Dermis microvascular lymphatic vessel endothelial cell (primary cell): ENCODE measurements around the gene NETO2. TPM values are rescaled to one million over a fixed set of nuclear protein-coding genes. Genes with fewer than 3 reads are reported as not detected.
A peak's percentile ranks its signal among the peaks of the same experiment; 100 is the strongest.
"Not testable (repeated sequence)": the region's sequence is repeated elsewhere in the genome, so short reads cannot be mapped to it uniquely, and the experiment has no call there.

Experiments used
- DNase-seq, 2 donors: peaks; one replicate each; pipeline versions ENCODE4 v3.0.0 to v3.0.0-alpha.2; 2010; ENCODE audit warnings: low read depth in 2 of 2
- total RNA-seq: library from RNA; depleted of rRNA; stranded (reverse); fragments of >200 nt; gene quantifications from 2 replicates; pipeline ENCODE4 v1.2.1, GENCODE V29; 2014

Gene NETO2
- total RNA-seq = 17.2 and 19.7 TPM in 2 replicates

GRCh38 chr16:47143677-47144558 is at the start of gene NETO2:
TSS of gene NETO2 (minus strand) at chr16:47143945. CDS start at chr16:47143612, 333 bp downstream.
- peak in 1 of 2 donors; percentile 65 for DNase-seq

DNA sequence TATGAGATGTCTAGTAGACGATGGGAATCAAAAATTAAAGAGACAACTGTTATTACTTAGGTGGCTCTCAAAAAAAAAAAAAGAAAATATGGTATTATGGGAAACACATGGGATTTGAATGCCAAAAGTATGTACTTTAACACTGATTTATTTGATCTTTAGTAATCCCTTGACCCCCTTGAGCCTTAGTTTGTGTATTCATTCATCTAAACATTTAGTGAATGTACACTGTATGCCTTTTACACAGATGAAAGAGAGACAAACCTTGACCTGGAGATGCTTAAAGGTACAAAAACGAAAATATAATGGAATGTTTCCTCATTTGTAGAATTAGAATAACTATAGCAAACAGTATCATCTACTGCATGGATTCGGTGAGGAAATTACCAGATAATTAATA is 38.6 kb upstream of the NETO2 start:
- DNase-seq = no peak

GRCh38 chr16:47181066-47181465 is 37.3 kb upstream of the NETO2 start:
- DNase-seq = not testable (repeated sequence)

DNA sequence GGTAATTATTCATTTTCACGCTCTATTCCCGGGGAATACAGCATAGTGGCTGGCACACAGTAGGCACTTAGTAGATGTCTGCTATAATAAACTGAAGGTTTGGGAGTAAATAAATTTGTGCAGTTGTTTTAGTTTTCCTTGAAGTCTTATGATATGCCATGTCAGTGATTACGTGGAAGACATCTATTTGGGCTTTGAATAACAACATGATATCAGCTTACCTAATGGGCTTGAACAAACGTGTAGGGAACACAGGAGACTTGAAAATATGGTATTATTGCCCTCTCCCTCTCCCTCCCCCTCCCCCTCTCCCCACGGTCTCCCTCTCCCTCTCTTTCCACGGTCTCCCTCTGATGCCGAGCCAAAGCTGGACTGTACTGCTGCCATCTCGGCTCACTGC is 36.3 kb upstream of the NETO2 start:
- DNase-seq = no peak

GRCh38 chr16:47175152-47175551 is 31.4 kb upstream of the NETO2 start:
- DNase-seq = no peak

GRCh38 chr16:47162670-47163420 is 19.1 kb upstream of the NETO2 start:
- no peak for DNase-seq

- no peak for DNase-seq
Measured at GRCh38 chr16:47161464-47161863, 17.7 kb upstream of the NETO2 start.

GRCh38 chr16:47160422-47160821 is 16.7 kb upstream of the NETO2 start:
- DNase-seq = no peak

GRCh38 chr16:47158992-47159391 is 15.2 kb upstream of the NETO2 start:
- no peak for DNase-seq

GRCh38 chr16:47156680-47157215 is 13.0 kb upstream of the NETO2 start:
- DNase-seq = no peak

DNA sequence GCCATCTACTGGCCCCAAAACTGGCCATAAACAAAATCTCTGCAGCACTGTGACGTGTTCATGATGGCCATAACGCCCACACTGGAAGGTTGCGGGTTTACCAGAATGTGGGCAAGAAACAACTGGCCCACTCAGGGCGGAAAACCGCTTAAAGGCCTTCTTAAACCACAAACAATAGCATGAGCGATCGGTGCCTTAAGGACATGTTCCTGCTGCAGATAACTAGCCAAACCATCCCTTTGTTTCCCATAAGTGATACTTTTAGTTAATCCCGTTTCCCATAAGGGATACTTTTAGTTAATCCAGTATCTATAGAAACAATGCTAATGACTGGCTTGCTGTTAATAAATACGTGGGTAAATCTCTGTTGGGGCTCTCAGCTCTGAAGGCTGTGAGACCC is 8.8 kb upstream of the NETO2 start:
- not testable (repeated sequence) for DNase-seq

DNA sequence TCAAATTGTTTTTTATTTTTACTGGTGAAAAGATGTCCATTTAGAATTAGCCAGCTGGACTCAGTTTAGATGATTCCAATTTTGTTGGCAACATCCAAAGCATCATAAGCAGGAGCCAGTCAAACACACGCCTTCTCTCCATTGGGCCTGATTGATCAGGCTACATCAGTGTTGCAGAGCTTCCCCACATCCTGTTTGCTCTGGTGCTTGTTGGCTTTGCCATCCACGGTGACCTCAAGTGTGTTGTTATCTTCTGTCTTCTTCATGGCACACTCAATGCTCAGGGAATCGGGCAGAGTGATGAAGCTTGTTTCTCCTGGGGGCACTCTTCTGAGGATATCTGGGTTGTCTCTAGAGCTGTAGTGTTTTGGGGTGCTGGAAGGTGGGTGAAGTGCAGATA is 6.3 kb upstream of the NETO2 start:
- DNase-seq = no peak

DNA sequence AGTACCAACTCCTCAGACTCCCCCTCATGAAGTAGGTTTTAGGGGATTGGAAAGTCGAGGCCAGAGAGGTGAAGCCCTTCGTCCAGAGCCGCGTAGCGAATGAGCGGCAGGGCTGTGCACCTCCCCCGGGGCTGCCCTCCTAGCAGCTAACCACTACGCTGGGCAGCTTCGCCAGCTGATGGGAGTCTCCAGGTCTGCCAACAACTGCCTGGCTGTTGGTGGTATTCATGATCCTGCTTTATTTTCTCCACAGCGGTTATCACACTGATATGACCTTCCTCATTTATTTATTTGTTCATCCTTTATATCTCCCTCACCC is 773 bp upstream of the NETO2 start:
- DNase-seq = no peak

GRCh38 chr16:47142821-47143676 is 696 bp downstream of the NETO2 start:
- DNase-seq = peak; percentile 33 to 84

- peak in 1 of 2 donors; percentile 34 for DNase-seq
Measured at GRCh38 chr16:47142486-47142820, 1.3 kb downstream of the NETO2 start.

GRCh38 chr16:47141773-47142485 is 1.8 kb downstream of the NETO2 start:
- peak; percentile 83 to 89 for DNase-seq

DNA sequence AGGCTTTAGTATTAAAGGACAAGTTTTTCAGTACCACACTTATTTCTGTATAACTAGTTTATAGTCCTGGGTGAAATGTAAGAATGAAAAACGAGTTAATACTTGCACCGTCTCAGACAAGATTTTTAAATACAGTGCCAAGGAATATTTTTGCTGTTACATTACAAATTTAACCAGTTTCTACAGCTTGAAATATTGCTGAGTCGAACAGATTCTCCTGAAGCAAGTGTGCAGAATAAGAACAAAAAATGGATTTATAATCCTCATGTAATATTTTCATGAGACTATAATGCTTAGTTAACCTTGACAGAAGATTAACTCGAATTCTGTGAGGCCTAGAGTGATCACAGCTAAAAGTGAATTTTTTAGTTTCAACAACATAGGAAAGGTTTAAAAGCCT is 3.1 kb downstream of the NETO2 start:
- no peak for DNase-seq

DNA sequence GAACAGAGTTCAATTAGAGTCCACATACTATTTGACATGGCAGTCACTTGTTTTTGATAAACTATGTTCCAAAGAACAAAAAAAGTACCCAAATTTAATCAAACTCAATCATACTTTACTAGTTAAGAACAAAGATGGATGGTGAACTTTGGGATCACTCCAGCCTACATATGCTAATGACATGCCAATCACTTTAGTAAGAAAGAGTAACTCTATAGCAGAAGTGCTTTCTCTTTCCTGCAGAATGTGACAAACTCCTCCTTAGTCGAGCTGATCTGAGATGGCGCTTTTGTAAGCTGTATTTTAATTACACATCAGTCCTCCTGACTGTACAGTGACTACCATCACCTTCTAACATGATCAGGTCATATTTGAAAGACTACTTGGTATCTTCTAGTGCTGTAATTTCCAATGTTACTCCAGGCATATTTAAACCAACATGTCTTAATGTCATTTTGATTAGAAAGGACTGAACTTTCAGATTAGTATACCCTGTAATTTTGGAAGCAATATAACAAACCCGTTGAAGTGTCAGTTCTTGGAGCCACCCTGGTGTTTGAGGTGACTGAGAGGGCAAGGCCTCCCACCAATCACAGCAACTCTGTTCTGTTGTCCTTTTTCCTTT is 4.1 kb downstream of the NETO2 start:
- DNase-seq = no peak

- peak in 1 of 2 donors; percentile 7 for DNase-seq
Measured at GRCh38 chr16:47137925-47138324, 5.8 kb downstream of the NETO2 start.

DNA sequence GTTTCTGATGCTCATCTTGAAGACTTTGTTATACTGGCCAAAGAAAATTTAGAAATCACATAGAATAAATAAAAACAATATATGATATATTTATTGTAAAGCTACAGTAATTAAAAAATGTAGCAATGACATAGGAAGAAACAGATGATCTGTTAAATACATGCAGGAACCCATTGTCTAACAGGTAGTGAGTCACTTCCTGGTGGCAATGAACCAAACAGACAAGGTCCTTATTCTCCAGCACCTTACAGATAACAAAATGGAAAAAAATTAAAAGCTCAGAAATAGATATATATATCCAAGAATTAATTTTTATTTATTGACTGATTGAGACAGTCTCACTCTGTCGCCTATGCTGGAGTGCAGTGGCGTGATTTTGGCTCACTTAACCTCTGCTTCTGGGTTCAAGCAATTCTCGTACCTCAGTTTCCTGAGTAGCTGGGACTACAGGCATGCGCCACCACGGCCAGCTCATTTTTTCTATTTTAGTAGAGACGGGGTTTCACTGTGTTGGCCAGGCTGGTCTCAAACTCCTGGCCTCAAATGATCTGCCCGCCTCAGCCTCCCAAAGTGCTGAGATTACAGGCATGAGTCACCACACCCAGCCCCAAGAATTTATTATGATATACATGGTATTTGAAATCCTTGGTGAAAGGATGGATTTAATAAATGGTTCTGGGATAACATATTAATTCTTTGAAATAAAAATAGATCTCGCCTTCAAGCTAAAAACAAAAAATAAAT is 7.5 kb downstream of the NETO2 start:
- peak; percentile 84 to 92 for DNase-seq
